Measurements from ENCODE around the gene CEP170. TPM values are rescaled to one million over a fixed set of nuclear protein-coding genes. Genes with fewer than 3 reads are reported as not detected.
"Not testable (repeated sequence)": the region's sequence is repeated elsewhere in the genome, so short reads cannot be mapped to it uniquely, and the experiment has no call there.

The CEP170 gene
- total RNA-seq, 1 donor from 2014 or later: 68.8 TPM

- DNase-seq (ENCODE audit: low spot score): not testable (repeated sequence)
These were observed 71.9 kb downstream of the CEP170 start for GRCh38 chr1:243183176-243183575.

- DNase-seq (ENCODE audit: low spot score): no peak
These were observed 75.4 kb downstream of the CEP170 start for GRCh38 chr1:243179720-243180119.

GRCh38 chr1:243177792-243178191 lies 77.3 kb downstream of the CEP170 start:
- DNase-seq (ENCODE audit: low spot score): not testable (repeated sequence)

GRCh38 chr1:243173758-243174369 lies 81.2 kb downstream of the CEP170 start:
- DNase-seq (ENCODE audit: low spot score): not testable (repeated sequence)

- DNase-seq (ENCODE audit: low spot score): not testable (repeated sequence)
These were observed 90.2 kb downstream of the CEP170 start for GRCh38 chr1:243164911-243165310.

GRCh38 chr1:243150906-243151305 lies 104.2 kb downstream of the CEP170 start:
- not testable (repeated sequence) for DNase-seq (ENCODE audit: low spot score)

- not testable (repeated sequence) for DNase-seq (ENCODE audit: low spot score)
These were observed 106.0 kb downstream of the CEP170 start for GRCh38 chr1:243149120-243149519.

GRCh38 chr1:243147351-243147750 lies 107.7 kb downstream of the CEP170 start:
- not testable (repeated sequence) for DNase-seq (ENCODE audit: low spot score)

- DNase-seq (ENCODE audit: low spot score): not testable (repeated sequence)
These were observed 114.6 kb downstream of the CEP170 start for GRCh38 chr1:243140498-243140897.

GRCh38 chr1:243122876-243123409 lies 132.1 kb downstream of the CEP170 start:
- not testable (repeated sequence) for DNase-seq (ENCODE audit: low spot score)

- DNase-seq (ENCODE audit: low spot score): not testable (repeated sequence)
These were observed 133.1 kb downstream of the CEP170 start for GRCh38 chr1:243121939-243122338.

GRCh38 chr1:243118601-243119322 lies 136.3 kb downstream of the CEP170 start:
- DNase-seq (ENCODE audit: low spot score): not testable (repeated sequence)

- not testable (repeated sequence) for DNase-seq (ENCODE audit: low spot score)
These were observed 138.9 kb downstream of the CEP170 start for GRCh38 chr1:243116187-243116586.

GRCh38 chr1:243114769-243115168 lies 140.3 kb downstream of the CEP170 start:
- DNase-seq (ENCODE audit: low spot score): not testable (repeated sequence)

GRCh38 chr1:243114059-243114713 lies 140.9 kb downstream of the CEP170 start:
- not testable (repeated sequence) for DNase-seq (ENCODE audit: low spot score)

- DNase-seq (ENCODE audit: low spot score): not testable (repeated sequence)
These were observed 147.9 kb downstream of the CEP170 start for GRCh38 chr1:243107171-243107570.

GRCh38 chr1:243105652-243106332 lies 149.3 kb downstream of the CEP170 start:
- DNase-seq (ENCODE audit: low spot score): not testable (repeated sequence)

- not testable (repeated sequence) for DNase-seq (ENCODE audit: low spot score)
These were observed 150.0 kb downstream of the CEP170 start for GRCh38 chr1:243105104-243105503.

GRCh38 chr1:243104452-243104851 lies 150.6 kb downstream of the CEP170 start:
- not testable (repeated sequence) for DNase-seq (ENCODE audit: low spot score)

- DNase-seq (ENCODE audit: low spot score): not testable (repeated sequence)
These were observed 153.5 kb downstream of the CEP170 start for GRCh38 chr1:243101551-243102050.

- DNase-seq (ENCODE audit: low spot score): not testable (repeated sequence)
These were observed 167.7 kb downstream of the CEP170 start for GRCh38 chr1:243087368-243087767.

Measured in mesenteric fat pad (tissue), 1 donor.